NCI-H510A treated with DMSO at 0.1 percent for 48 hours (cell line): Measurements from ENCODE around the gene SLC29A4.
A peak's percentile ranks its signal among the peaks of the same experiment; 100 is the strongest.
"Not testable (repeated sequence)": the region's sequence is repeated elsewhere in the genome, so short reads cannot be mapped to it uniquely, and the experiment has no call there.

Experiments
- DNase-seq: peaks from one replicate; lab custom pipeline; 2025; lab: John Stamatoyannopoulos, UW

The SLC29A4 gene

GRCh38 chr7:5274441-5274840 lies 8.3 kb upstream of the SLC29A4 start:
- no peak for DNase-seq

- DNase-seq = not testable (repeated sequence)
These were observed 7.7 kb upstream of the SLC29A4 start for GRCh38 chr7:5274985-5275431.

- DNase-seq = not testable (repeated sequence)
These were observed 7.2 kb upstream of the SLC29A4 start for GRCh38 chr7:5275510-5275909.

- not testable (repeated sequence) for DNase-seq
These were observed 6.6 kb upstream of the SLC29A4 start for GRCh38 chr7:5276123-5276522.

GRCh38 chr7:5276611-5277010 lies 6.1 kb upstream of the SLC29A4 start:
- no peak for DNase-seq

- no peak for DNase-seq
These were observed 4.0 kb upstream of the SLC29A4 start for GRCh38 chr7:5278766-5279165.

- no peak for DNase-seq
These were observed 3.0 kb upstream of the SLC29A4 start for GRCh38 chr7:5279734-5280133.

- DNase-seq = not testable (repeated sequence)
These were observed 894 bp upstream of the SLC29A4 start for GRCh38 chr7:5281598-5282500.

GRCh38 chr7:5283421-5284303 lies 919 bp downstream of the SLC29A4 start:
- peak; percentile 4 for DNase-seq

- DNase-seq = peak; percentile 86
These were observed 1.9 kb downstream of the SLC29A4 start for GRCh38 chr7:5284304-5285281.

- no peak for DNase-seq
These were observed 4.2 kb downstream of the SLC29A4 start for GRCh38 chr7:5286933-5287332.

GRCh38 chr7:5287373-5287772 lies 4.6 kb downstream of the SLC29A4 start:
- DNase-seq = not testable (repeated sequence)

- DNase-seq = no peak
These were observed 5.1 kb downstream of the SLC29A4 start for GRCh38 chr7:5287802-5288201.

GRCh38 chr7:5288560-5288959 lies 5.8 kb downstream of the SLC29A4 start:
- not testable (repeated sequence) for DNase-seq

- no peak for DNase-seq
These were observed 6.6 kb downstream of the SLC29A4 start for GRCh38 chr7:5289355-5289754.

- no peak for DNase-seq
These were observed 8.6 kb downstream of the SLC29A4 start for GRCh38 chr7:5291301-5291700.

- DNase-seq = not testable (repeated sequence)
These were observed 9.1 kb downstream of the SLC29A4 start for GRCh38 chr7:5291711-5292335.

GRCh38 chr7:5294169-5294987 lies 11.6 kb downstream of the SLC29A4 start:
- DNase-seq = no peak

- DNase-seq = no peak
These were observed 12.6 kb downstream of the SLC29A4 start for GRCh38 chr7:5295039-5296014.
